Loucy (cell line): ENCODE measurements around the gene CYP1B1.

Experiments used
- EZH2phosphoT487 ChIP-seq: fragments of 200-600 bp; IDR thresholded peaks from 2 replicates; pipeline ENCODE4 v1.6.1; 2018; ENCODE audit warnings: antibody characterized with exemption, mild to moderate bottlenecking, moderate library complexity, borderline replicate concordance
- TF ChIP-seq, protein P1 (sequence below): fragments of 200-600 bp; sonication (generic); conservative IDR thresholded peaks from 2 replicates; pipeline ENCODE4 v1.5.1; 2014; ENCODE audit warnings: mild to moderate bottlenecking, antibody characterized with exemption, low read length

DNA sequence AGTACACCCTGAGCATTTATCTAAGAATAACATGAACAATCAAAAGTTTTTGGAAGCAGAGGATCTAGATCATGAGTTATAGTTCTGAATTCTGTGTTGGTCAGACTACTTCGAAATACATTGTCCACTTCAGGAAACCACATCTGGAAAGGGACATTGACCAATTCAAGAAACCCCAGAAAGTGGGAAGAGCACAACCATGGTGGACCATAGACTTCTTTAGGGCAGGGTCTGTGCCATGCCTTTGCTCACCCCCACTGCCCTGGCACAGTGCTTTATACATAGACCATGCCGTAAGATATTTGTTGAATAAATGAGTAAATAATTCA, 44.3 kb upstream of the CYP1B1 start:
- TF ChIP-seq EZH2phosphoT487, result no peak
- TF ChIP-seq, protein P1, sequence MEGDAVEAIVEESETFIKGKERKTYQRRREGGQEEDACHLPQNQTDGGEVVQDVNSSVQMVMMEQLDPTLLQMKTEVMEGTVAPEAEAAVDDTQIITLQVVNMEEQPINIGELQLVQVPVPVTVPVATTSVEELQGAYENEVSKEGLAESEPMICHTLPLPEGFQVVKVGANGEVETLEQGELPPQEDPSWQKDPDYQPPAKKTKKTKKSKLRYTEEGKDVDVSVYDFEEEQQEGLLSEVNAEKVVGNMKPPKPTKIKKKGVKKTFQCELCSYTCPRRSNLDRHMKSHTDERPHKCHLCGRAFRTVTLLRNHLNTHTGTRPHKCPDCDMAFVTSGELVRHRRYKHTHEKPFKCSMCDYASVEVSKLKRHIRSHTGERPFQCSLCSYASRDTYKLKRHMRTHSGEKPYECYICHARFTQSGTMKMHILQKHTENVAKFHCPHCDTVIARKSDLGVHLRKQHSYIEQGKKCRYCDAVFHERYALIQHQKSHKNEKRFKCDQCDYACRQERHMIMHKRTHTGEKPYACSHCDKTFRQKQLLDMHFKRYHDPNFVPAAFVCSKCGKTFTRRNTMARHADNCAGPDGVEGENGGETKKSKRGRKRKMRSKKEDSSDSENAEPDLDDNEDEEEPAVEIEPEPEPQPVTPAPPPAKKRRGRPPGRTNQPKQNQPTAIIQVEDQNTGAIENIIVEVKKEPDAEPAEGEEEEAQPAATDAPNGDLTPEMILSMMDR, result no peak
